ENCODE data around the gene EPHX1.

DNA sequence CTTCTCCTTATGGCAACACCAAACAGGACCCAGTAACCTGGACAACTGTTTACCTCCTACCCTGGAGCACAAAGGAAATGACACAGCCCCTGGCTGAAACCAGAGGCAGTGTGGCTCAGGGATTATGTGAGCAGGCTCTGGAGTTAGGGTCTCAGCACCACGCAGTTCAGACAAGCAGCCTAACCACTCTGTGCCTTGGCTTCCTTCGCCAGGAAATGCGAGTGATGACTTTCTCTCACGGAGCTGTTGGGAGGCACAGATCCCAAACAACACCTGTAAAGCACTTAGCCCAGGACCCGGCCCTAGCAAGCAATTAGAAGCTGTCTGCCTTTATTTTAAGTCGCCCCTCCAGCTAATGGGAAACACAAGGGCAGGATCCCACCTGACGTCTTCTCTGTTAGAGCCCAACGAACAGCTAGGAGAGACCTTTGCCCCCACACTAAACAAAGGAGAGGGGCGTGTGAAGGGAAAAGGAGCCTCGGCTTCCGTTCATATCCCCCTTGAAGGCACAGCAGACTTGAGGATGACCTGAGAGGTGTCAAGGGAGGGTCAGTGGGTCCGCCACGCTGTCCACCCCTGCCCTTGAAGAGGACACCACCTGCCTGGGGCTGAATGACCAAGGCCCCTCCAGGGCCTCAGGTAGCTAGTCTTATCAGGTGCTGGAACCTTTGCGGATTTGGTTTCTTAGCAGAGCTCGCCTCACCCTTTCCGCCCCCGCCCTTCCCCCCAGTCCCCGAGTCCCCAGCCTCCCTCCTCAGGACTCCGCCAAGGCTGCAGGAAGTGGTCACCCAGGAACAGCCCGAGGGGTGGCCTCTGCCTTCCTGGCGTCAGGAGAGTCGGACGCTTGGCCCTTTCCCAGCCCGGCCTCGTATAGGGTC lies 71.4 kb downstream of the EPHX1 start:
- TF ChIP-seq, protein P1, sequence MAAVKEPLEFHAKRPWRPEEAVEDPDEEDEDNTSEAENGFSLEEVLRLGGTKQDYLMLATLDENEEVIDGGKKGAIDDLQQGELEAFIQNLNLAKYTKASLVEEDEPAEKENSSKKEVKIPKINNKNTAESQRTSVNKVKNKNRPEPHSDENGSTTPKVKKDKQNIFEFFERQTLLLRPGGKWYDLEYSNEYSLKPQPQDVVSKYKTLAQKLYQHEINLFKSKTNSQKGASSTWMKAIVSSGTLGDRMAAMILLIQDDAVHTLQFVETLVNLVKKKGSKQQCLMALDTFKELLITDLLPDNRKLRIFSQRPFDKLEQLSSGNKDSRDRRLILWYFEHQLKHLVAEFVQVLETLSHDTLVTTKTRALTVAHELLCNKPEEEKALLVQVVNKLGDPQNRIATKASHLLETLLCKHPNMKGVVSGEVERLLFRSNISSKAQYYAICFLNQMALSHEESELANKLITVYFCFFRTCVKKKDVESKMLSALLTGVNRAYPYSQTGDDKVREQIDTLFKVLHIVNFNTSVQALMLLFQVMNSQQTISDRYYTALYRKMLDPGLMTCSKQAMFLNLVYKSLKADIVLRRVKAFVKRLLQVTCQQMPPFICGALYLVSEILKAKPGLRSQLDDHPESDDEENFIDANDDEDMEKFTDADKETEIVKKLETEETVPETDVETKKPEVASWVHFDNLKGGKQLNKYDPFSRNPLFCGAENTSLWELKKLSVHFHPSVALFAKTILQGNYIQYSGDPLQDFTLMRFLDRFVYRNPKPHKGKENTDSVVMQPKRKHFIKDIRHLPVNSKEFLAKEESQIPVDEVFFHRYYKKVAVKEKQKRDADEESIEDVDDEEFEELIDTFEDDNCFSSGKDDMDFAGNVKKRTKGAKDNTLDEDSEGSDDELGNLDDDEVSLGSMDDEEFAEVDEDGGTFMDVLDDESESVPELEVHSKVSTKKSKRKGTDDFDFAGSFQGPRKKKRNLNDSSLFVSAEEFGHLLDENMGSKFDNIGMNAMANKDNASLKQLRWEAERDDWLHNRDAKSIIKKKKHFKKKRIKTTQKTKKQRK (IDR thresholded peaks at IDR 0.05; ENCODE audit: low read depth, low read length) = no peak
- TF ChIP-seq MEF2A (IDR thresholded peaks at IDR 0.05; ENCODE audit: insufficient read depth, low read depth, low read length) = no peak
